NCI-H1436 (cell line): ENCODE results near the gene URI1.
"Not testable (repeated sequence)": the region's sequence is repeated elsewhere in the genome, so short reads cannot be mapped to it uniquely, and the experiment has no call there.

Experiments used
- DNase-seq: peaks from one replicate; lab custom pipeline; 2025; lab: John Stamatoyannopoulos, UW

The URI1 gene, protein sequence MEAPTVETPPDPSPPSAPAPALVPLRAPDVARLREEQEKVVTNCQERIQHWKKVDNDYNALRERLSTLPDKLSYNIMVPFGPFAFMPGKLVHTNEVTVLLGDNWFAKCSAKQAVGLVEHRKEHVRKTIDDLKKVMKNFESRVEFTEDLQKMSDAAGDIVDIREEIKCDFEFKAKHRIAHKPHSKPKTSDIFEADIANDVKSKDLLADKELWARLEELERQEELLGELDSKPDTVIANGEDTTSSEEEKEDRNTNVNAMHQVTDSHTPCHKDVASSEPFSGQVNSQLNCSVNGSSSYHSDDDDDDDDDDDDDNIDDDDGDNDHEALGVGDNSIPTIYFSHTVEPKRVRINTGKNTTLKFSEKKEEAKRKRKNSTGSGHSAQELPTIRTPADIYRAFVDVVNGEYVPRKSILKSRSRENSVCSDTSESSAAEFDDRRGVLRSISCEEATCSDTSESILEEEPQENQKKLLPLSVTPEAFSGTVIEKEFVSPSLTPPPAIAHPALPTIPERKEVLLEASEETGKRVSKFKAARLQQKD

DNA sequence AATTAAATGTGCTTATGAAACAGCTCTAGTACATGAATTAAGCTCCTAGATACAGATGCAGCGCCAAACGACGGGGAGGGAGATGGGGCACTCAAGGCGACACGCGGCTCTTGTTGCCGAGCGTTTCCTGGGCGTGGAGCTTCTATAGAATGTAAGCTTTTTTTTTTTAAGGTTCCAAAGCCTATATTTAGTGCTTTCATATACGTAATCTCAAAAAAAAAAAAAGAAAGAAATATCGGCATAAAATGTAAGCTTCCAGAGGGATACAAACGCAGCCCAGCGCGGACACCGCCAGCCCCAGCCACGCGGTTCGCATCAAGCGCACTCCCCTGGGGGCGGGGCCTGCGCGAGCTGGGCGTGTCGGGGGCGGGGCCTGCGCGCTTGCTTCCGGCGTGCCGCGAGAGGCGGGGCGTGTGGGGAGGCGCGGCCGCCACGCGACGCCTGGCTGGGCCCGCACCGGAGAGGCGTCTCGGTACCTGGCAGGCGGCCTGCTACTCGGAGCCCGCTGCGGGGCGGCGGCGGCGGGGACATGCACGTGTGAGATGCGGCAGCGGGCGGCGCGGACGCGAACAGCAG, at the start of gene URI1:
Gene URI1, plus strand, starts transcription at position 412 of the 576 bp plus-strand sequence. CDS start 309 bp downstream, outside the sequence.
- peak; percentile 78 for DNase-seq

DNA sequence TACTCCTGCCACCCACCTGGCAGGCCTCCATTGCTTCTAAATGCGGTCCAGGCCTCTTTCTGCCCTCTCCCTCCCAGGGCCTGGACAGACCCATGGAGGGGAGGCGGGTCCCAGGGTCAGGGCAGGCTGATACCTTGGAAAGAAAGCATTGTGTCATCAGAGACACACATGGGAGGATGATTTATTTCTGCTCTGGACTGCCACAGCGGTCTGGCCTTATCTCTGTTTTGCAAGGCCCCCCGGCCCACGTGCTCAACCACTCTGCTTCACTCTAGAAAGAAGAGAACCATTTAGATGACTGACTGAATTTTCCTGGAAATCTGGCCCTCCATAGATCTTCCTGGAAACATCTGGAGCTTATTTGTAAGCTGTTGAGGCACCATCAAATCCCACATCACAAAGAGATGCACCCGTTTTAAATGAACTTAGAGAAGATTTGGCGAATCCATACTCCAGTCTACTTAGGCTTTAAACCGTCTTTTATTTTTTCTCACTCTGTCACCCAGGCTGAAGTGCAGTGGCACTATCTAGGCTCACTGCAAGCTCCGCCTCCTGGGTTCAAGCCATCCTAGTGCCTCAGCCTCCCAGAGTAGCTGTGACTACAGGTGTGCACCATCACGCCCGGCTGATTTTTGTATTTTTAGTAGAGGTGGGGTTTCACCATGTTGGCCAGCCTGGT, 48.3 kb upstream of the URI1 start:
- no peak for DNase-seq

DNA sequence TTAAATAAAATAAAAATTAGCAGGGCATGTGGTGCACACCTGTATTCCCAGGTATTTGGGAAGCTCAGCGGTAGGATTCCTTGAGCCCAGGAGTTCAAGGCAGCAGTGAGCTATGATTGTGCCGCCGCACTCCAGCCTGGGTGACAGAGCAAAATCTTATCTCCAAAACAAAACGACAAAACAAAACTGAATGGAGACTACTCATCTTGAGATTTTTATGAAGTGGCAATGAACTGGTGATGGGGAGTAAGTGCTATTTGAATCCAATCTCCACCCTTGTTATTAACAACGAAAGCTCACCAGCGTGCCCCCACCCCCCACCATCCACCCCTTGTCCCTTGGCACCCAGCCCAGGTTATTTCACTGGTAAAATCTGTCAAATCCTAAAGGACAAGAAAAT, 45.2 kb upstream of the URI1 start:
- DNase-seq: no peak

DNA sequence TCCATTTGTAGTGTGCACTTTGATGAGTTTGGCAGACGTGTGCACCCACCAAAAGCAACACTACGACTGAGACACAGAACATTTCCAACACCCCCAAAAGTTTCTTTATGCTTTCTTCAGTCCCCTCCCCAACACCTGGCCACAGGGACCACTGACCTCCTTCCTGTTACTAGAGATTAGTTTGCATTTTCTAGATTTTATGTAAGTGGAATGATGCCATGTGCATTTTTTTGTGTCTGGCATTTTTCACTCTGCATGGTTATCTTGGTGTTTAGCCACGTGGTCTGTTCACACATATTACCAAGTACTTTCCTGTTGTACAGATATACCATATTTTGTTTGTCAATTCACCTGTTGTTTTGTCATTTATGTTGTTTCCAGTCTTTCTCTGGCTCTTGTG, 44.6 kb upstream of the URI1 start:
- DNase-seq: no peak

DNA sequence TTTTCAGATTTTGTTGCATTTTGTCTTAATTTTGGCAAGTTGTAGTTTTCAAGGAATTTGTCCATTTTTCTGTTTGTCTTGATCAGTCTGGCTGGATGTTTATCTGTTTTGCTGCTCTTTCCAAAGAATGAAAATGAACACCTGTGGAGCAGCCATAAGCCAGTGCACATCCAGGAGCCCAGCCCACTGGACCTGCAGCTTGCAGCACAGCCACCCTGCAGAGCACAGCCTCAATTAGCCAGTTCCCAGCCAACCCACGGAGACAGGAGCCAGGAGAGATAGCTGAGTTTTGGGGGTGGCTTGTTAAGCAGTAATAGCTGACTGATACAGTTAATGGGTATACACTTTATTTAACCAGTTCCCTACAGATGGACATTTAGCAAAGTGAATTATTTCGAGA, 38.0 kb upstream of the URI1 start:
- no peak for DNase-seq

DNA sequence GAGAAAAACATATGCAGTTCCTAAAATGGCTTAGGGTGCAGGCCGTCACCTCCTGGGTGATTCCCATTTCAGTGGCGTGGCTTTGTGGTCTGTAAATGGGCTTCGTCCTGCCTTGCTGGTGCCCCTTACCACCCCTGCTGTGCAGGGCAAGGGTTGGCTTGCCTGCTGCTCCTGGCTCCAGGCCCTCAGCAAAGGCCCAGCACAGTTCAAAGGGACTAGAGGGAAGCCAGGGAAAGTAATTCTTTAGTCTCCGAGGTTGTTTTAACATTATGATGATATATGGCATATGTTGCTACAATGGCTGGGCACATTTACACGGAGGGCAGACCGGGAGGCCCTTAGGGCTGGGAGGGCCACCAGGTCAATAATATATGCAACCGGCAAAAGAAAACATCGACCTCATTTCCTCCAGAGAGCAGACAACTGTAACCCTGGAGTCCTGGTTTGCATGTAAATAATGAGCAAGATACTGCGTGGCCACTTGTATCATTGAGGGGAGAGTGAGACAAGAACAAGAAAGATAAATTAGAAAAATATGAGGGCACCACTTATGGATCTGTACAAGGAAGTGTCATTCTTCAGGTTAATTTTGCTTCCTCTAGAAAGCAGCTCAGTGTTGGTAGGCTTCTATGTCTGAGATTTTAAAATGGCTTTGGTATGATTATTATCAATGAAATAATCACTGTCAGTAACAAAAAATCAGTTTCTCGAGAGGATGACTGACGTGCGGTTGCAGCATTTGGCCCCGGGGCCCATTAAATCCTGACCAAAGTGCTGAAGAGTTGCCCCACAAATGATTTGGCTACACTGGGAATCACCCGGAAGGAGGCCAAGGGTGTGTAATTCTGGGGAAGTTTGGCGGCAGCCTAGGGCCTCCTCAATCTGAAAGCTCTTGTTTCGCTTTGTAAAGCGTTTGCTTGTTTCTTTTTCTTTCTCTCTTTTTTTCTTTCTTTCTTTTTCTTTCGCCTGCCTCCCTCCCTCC, 32.8 kb upstream of the URI1 start:
- no peak for DNase-seq

DNA sequence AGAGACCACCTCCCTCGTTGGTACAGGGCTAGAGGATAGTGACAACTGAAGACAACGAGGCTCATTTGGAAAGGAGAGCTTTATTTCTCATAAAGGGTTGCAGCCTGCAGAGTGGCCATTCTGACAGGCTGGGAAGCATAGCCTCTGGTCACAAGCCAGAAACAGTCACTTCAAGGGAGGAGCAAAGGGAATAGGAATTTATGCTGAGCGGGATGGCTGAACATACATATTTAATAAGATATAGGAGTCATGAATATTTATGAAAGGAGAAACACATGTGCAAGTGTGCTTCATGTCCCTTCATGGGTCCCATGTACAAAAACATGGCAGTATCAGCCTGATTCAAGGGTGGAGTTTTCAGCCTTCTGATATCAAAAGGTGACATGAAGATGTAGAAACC, 27.1 kb upstream of the URI1 start:
- DNase-seq: no peak

DNA sequence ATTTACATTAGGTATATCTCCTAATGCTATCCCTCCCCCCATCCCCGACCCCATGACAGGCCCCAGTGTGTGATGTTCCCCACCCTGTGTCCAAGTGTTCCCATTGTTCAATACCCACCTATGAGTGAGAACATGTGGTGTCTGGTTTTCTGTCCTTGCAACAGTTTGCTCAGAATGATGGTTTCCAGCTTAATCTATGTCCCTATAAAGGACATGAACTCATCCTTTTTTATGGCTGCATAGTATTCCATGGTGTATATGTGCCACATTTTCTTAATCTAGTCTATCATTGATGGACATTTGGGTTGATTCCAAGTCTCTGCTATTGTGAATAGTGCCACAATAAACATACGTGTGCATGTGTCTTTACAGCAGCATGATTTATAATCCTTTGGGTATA, 26.2 kb upstream of the URI1 start:
- DNase-seq: not testable (repeated sequence)

DNA sequence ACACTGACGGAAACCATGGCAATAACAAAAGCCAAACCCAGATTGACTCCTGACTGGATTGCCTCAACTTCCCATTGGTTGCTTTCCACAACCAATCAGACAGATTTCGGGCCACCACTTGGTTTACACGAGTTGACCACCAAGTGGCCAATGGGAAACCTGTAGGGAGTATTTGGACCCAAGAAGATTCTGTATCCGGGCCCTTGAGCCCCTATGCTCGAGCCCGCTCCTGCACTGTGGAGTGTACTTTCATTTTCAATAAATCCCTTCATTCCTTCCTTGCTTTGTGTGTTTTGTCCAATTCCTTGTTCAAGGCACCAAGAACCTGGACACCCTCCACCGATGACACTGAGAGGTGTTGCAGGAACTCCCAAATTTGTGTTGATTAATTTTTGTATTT, 24.1 kb upstream of the URI1 start:
- no peak for DNase-seq

DNA sequence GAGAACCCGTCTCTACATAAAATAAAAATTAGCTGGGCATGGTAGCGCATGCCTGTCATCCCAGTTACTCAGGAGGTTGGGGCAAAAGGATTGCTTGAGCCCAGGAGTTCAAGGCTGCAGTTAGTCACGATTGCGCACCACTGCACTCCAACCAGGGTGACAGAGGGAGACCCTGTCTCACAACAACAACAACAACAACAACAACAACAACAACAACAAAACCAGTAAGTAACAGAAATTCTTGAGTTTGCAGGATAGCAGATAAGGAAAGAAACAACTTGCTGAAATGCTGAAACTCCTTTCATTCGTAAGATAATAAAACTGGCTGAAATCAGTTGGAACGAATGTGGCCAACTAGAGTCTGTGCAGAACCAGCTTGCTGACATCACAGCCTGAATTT, 23.1 kb upstream of the URI1 start:
- DNase-seq: no peak

DNA sequence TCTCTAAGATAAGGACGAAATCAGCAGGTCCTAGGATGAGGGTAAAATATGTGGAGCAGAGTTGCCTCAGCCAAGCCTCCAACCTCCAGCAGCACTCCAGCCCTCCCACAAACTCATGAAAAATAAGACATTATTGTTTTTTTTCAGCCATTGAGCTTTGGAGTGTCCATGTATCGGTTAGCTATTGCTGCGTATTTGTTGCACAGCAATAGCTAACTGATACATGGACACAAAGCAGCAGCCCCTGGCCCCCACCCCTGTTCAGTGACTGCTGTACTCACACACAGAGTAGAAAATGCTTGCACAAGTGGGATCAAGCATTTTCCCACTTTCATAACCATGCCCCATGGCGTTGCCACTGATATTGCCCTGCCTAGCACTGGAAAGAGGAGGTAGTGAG, 19.1 kb upstream of the URI1 start:
- DNase-seq: no peak

DNA sequence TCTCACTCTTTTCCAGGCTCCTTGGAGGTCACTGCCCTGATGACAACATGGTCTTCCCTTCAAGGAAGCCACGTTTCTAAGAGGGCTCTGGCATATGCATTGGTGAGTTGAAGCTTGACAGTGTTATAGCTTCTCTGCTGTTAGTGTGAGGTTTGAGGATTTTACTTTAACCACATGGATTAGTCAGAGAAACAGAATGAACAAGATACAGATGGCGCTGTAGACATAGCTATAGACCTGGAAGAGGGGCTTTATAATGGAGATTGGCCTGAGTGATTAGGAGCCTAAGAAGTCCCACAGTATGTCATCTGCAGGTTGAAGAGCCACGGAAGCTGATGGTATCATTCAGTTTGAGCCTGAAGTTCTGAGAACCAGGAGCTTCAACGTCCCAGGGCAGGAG, 18.4 kb upstream of the URI1 start:
- DNase-seq: no peak

DNA sequence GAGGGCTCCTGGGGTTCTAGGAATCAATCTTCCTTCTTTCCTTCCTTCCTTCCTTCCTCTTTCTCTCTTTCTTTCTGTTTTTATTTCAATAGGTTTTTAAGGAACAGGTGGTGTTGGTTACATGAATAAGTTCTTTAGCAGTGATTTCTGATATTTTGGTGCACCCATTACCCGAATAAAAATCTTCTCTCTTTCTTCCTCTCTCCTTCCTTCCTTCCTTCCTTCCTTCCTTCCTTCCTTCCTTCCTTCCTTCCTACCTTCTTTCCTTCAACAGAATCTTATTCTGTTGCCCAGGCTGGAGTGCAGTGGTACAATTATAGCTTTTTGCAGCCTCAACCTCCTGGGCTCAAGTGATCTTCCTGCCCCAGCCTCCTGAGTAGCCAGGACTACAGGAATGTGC, 16.0 kb upstream of the URI1 start:
- DNase-seq: no peak

DNA sequence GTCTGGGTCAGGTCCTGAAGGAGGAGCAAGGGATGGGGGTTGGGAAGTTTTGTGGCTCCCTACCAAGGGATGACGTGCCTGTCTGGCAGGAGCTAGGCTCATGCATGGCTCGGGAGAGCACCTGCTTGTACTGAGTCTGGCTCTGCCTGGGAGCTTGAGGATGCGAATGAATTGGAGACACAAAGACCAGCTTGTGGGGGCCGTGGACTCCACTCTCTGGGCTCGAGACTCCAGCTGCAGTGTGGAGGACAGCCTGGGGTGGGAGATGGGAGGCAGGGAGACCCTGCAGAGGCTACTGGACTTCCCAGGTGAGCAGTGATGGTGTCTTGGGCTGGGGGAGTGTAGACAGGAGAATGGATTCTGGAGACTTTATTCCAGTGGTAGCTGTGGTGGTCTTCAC, 15.2 kb upstream of the URI1 start:
- no peak for DNase-seq

DNA sequence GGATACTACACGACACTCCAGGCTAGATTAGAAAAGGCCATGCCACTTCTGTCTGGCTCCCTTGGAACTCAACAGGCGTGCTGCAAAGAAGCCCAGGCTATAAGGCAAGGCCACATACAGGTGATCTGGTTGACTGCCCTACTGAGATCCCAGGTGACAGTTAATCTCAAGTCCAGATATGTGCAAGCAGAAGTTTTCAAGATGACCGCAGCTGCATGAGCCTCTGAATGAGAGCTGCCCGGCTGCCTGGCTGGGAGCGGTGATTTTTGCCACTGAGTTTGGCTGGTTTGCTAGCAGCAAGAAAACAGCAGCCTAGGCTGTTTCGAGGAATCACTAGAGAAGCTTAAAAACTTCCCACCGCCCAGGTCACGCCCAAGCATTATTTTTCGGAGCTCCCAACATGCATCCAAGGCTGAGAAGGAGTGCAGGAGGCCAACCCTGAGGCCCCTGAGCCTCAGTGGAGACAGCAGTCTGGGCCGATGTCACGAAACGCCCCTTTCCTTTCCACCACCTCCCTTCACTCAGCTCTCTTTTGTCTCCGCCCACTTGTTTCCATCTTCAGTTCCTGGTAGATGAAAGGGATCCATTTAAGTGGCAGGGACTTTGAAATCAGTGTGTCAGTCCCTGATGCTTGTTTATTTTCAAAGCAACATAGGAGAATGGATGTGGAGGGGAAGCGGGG, 14.0 kb upstream of the URI1 start:
- DNase-seq: no peak

DNA sequence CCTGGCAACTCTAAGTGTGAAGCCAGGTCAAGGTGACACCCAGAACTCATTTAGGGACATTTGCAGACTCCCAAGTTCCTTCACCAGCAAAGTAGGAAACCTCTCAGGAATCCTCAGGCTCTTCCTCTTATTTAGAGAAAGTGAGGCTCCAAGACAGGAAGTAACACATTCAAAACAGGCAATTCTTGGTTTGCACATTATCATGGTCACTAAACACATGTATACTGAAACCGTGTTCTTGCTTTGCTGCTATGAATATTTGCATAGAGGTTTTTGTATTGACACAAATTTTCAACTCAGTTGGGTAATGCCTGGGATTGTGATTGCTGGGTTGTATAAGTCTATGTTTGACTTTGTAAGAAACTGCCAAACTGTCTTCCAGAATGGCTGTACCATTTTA, 13.2 kb upstream of the URI1 start:
- DNase-seq: no peak

DNA sequence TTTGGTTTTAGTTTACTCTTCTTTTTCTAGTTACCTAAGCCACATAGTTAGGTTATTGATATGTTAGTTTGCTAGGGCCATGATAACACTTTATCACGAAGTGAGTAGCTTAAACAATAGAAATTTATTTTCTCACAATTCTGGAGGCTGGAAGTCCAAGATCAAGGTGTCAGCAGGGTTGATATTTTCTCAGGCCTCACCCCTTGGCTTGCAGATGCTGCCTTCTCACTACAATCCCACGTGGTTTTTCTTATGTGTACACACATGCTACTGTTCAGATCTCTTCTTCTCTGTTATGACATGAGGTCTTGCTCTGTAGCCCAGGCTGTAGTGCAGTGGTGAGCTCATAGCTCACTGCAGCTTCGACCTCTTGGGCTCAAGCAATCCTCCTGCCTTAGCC, 7.8 kb upstream of the URI1 start:
- DNase-seq: no peak

DNA sequence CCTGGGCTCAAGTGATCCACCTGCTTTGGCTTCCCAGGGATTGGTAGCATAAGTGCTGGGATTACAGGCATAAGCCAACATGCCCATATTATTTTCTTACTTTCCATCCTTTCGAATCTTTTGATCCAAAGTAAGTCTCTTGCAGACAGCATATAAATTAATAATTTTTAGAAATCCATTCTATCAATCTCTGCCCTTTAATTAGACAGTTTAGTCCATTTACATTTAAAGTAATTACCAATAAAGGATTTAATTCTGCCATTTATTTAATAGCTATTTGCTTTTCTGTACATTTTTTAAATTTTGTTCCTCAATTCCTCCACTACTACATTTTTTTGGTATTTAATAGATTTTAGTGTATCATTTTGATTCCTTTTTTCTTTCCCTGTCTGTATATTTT, 7.3 kb upstream of the URI1 start:
- no peak for DNase-seq

DNA sequence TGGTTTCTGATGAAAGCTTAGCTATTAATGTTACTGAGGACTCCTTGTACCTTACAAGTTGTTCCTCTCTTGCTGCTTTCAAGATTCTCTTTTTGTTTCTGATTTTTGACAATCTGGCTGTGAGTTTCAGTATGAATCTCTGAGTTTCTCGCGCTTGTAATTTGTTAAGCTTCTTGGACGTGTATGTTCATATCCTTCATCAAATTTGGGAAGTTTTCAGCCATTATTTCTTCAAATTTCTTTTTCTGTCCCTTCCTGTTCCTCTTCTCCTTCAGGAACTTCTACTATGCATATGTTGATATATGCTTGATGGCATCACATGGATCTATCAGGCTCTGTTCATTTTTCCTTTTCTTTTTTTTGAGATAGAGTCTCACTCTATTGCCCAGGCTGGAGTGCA, 5.6 kb upstream of the URI1 start:
- DNase-seq: no peak

DNA sequence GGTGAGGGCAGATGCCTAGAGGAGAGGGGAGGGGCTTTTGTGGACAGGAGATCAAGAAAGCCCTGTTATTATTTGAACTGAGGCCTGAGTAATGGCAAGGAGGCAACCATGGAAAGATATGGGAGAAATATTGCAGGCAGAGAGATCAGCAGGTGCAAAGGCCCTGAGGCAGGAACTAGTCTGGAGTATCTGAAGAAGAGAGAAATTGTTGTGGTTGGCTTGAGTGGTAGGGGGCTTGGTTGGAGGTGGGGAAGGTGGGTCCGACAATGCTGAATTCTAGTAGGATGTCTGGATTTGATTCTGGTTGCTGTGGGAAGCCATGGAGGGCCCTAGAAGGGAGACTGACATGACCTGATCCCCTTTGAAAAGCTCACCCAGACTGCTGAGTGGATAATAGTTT, 2.4 kb upstream of the URI1 start:
- DNase-seq: no peak

DNA sequence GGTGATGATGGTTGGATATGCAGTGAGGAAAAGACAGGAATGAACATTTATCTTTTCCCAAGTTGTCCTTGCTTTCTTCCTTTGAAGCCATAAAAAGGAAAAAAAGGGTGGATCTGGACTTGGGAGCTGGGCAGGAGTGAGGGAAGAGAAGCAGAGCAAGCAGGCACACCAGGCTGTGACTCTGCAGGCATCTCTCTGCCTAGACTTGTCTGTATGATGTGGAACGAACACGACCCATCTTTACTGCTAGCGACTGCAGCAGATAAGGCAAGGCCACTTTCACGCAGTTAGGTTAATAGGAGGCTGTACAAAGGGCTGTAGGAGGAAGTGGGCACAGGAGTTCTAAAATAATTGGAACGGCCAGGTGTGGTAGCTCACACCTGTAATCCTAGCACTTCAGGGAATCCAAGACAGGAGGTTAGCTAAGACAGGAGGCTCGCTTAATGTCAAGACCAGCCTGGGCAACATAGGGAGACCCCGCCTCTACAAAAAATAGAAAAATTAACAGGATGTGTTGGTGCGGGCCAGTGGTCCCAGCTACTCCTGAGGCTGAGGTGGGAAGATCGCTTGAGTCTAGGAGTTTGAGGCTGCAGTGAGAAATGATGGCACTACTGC, 961 bp upstream of the URI1 start:
- DNase-seq: no peak
